Transverse colon (tissue), 4 donors: ENCODE measurements around the gene TAS1R1. TPM values are rescaled to one million over a fixed set of nuclear protein-coding genes. Genes with fewer than 3 reads are reported as not detected.

ENCODE experiments used
- DNase-seq: peaks from one replicate; pipeline ENCODE4 v3.0.0-alpha.2; 2019
- H3K27ac ChIP-seq, 4 donors: fragments of 200-600 bp; sonication (generic); 2 replicates each; pipeline ENCODE4 v1.5.1; 2016 to 2018; ENCODE audit warnings: inconsistent platforms in 4 of 4
- H3K27me3 ChIP-seq: fragments of 200-600 bp; sonication (generic); 2 replicates; pipeline ENCODE4 v1.5.1; 2017; ENCODE audit warnings: inconsistent platforms
- H3K36me3 ChIP-seq, 4 donors: fragments of 200-600 bp; sonication (generic); 2 replicates each; pipeline ENCODE4 v1.5.1; 2017 to 2019; ENCODE audit warnings: inconsistent platforms in 4 of 4
- H3K4me1 ChIP-seq, 4 donors: fragments of 200-600 bp; sonication (generic); 2 replicates each; pipeline ENCODE4 v1.5.1; 2017 to 2020; ENCODE audit warnings: inconsistent platforms in 4 of 4
- H3K4me3 ChIP-seq, 4 donors: fragments of 200-600 bp; sonication (generic); 1 replicate in 1 of 4; 2 replicates in 3 of 4; pipeline versions ENCODE4 v1.5.1 to v1.6.1; 2017 to 2019; ENCODE audit warnings: inconsistent platforms in 4 of 4
- H3K9me3 ChIP-seq, 2 donors: fragments of 200-600 bp; sonication (generic); 2 replicates each; pipeline ENCODE4 v1.5.1; 2017 to 2019; ENCODE audit warnings: inconsistent platforms in 2 of 2
- CTCF ChIP-seq, 5 experiments: fragments of 200-600 bp in 3 of 5; fragments of 450-650 bp in 2 of 5; sonication (generic) in 3 of 5; IDR thresholded peaks; 1 replicate in 2 of 5; 2 replicates in 3 of 5; pipeline ENCODE4 v1.5.1; 2016 to 2017; ENCODE audit warnings: antibody characterized with exemption in 5 of 5, inconsistent platforms in 3 of 5, mild to moderate bottlenecking in 2 of 5, moderate library complexity in 1 of 5
- EP300 ChIP-seq: sonication (generic); formaldehyde crosslinking; IDR thresholded peaks from one replicate; pipeline ENCODE4 v1.6.1; 2017; ENCODE audit warnings: antibody characterized with exemption, low read depth
- POLR2A ChIP-seq: fragments of 450-650 bp; IDR thresholded peaks from one replicate; pipeline ENCODE4 v1.6.1; 2016; ENCODE audit warnings: antibody characterized with exemption, mild to moderate bottlenecking, moderate library complexity
- POLR2AphosphoS5 ChIP-seq, 3 donors: sonication (generic); formaldehyde crosslinking; IDR thresholded peaks; one replicate each; pipeline ENCODE4 v1.6.1; 2016; ENCODE audit warnings: antibody characterized with exemption in 3 of 3
- WGBS, 2 donors: methylation state at CpG; one replicate each; pipeline ENCODE4 v1.1.5; 2018; ENCODE audit warnings: low coverage in 1 of 2; 5-methylcytosine and 5-hydroxymethylcytosine counted together
- in situ Hi-C, 4 donors: fragments of 200-750 bp; cut with MboI; loops; one replicate each; pipeline versions ENCODE4 v1.15.0 to v1.15.1; 2017; ENCODE audit warnings: low sequenced_read_pairs in 3 of 4, low pct_ligation_motif_present in 1 of 4, low pct_unique_long_range_greater_than_20kb in 1 of 4
- intact Hi-C: fragments of 100-400 bp; cut with DNase I; formaldehyde crosslinking; loops from one replicate; pipeline ENCODE4 v1.15.1; 2023; ENCODE audit warnings: low total_unique reads
- total RNA-seq, 4 donors: library from RNA; depleted of rRNA; stranded (reverse); fragments of >200 nt; gene quantifications; one replicate each; pipeline ENCODE4 v1.1.0, GENCODE V29; 2016

The TAS1R1 gene
- total RNA-seq, 4 donors from 2014 or later, result 0.48 TPM; not detected in 3

DNA sequence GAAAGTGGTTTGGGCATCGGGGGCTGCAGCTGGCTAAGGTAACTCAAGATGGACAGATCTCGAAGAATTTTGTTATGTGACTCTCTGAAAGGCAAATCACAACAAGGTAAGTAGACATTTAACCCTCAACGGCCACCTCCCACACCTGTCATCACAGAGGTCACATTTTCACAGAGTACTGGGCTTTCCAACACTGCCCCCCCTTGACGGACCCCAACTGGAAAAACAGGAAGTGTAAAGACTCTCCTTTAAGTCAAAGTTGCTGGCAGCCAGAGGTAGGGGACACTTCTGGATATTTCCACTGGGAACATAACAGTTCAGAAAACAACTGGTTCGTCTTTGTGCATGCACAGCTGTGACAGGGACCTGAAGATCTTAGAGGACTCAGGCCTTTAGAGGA lies 23.1 kb upstream of the TAS1R1 start:
- WGBS, 2 donors, result 88 to 93% methylated on average over 3 to 5 of the region's 5 CpGs
- intact Hi-C loops (no loop called here), in situ Hi-C loops (no loop called here)
- Histone ChIP-seq H3K27ac (no peak overlapping the region), H3K4me3 (no peak overlapping the region), H3K36me3 (peaks cover 0 to 43% (median 23%) of the 10 kb centered on the region in 4 donors), H3K27me3 (no peaks in the 10 kb centered on the region), H3K9me3 (no peaks in the 10 kb centered on the region), H3K4me1 (no peaks in the 10 kb centered on the region)
- TF ChIP-seq POLR2A, result no peak
- no peak for TF ChIP-seq EP300
- DNase-seq, result no peak

- 97% methylated on average over 8 of the region's 8 CpGs; no CpG with 5 or more reads in 1 of the 2 donors for WGBS, 2 donors
Measured at GRCh38 chr1:6534248-6534822, 20.8 kb upstream of the TAS1R1 start.

GRCh38 chr1:6535214-6535613 lies 19.9 kb upstream of the TAS1R1 start:
- Histone ChIP-seq H3K4me3 (no peak overlapping the region), H3K36me3 (peaks cover 0 to 23% (median 15%) of the 10 kb centered on the region in 4 donors), H3K9me3 (no peaks in the 10 kb centered on the region), H3K27me3 (no peaks in the 10 kb centered on the region), H3K27ac (no peak overlapping the region), H3K4me1 (no peaks in the 10 kb centered on the region)
- WGBS, 2 donors, result 95 to 100% methylated on average over 1 to 4 of the region's 4 CpGs
- no peak for TF ChIP-seq POLR2AphosphoS5 (IDR thresholded peaks at IDR 0.05)
- TF ChIP-seq EP300, result no peak
- no peak for TF ChIP-seq CTCF (IDR thresholded peaks at IDR 0.05)
- TF ChIP-seq POLR2A, result no peak
- intact Hi-C loops (no loop called here), in situ Hi-C loops (no loop called here)
- DNase-seq, result no peak

More at GRCh38 chr1:6534248-6534822, 20.8 kb upstream of the TAS1R1 start:
- no peaks in the 10 kb centered on the region for H3K27me3 ChIP-seq
- no peak for TF ChIP-seq EP300
- TF ChIP-seq CTCF (IDR thresholded peaks at IDR 0.05), result no peak
- no peak for TF ChIP-seq POLR2AphosphoS5 (IDR thresholded peaks at IDR 0.05)
- no peak for TF ChIP-seq POLR2A
- intact Hi-C loops, result no loop called here
- no peak for DNase-seq
- no peak overlapping the region for H3K27ac ChIP-seq
- in situ Hi-C loops, result no loop called here
- no peaks in the 10 kb centered on the region for H3K4me1 ChIP-seq
- H3K36me3 ChIP-seq, result peaks cover 0 to 30% (median 16%) of the 10 kb centered on the region in 4 donors
- no peaks in the 10 kb centered on the region for H3K9me3 ChIP-seq
- no peak overlapping the region for H3K4me3 ChIP-seq

GRCh38 chr1:6536291-6536690 lies 18.8 kb upstream of the TAS1R1 start:
- WGBS, 2 donors, result 89 to 100% methylated on average over 4 of the region's 5 CpGs
- intact Hi-C loops, result no loop called here
- no peak for DNase-seq

More at GRCh38 chr1:6536291-6536690, 18.8 kb upstream of the TAS1R1 start:
- H3K9me3 ChIP-seq, result no peaks in the 10 kb centered on the region
- no peak for TF ChIP-seq POLR2A
- TF ChIP-seq EP300, result no peak
- no peak for TF ChIP-seq POLR2AphosphoS5 (IDR thresholded peaks at IDR 0.05)
- TF ChIP-seq CTCF (IDR thresholded peaks at IDR 0.05), result no peak
- no peak overlapping the region for H3K27ac ChIP-seq
- no peaks in the 10 kb centered on the region for H3K4me1 ChIP-seq
- in situ Hi-C loops, result no loop called here
- H3K4me3 ChIP-seq, result no peak overlapping the region
- no peaks in the 10 kb centered on the region for H3K27me3 ChIP-seq
- peaks cover 0 to 19% (median 11%) of the 10 kb centered on the region in 4 donors for H3K36me3 ChIP-seq
